ENCODE measurements around the gene TPRG1. TPM values are rescaled to one million over a fixed set of nuclear protein-coding genes. Genes with fewer than 3 reads are reported as not detected.

The TPRG1 gene
- total and polyA plus RNA-seq, 2 of the 8 experiments (the other 6 are each of a cell fraction or from before 2014, with no cell fraction given) = 0.37 to 0.47 TPM

GRCh38 chr3:189143321-189143720 is 28.4 kb upstream of the TPRG1 start (continued):
- TF ChIP-seq CHD7 (IDR thresholded peaks at IDR 0.05; ENCODE audit: insufficient replicate concordance, low read length) (no peak), BCL11A (IDR thresholded peaks at IDR 0.05; ENCODE audit: low read depth in 2 of 2, low read length in 2 of 2) (no peak), GABPA (IDR thresholded peaks at IDR 0.05; ENCODE audit: borderline replicate concordance, insufficient read depth, low read length) (no peak), JUN (IDR thresholded peaks at IDR 0.05; ENCODE audit: low read depth, low read length) (no peak), HDAC6 (IDR thresholded peaks at IDR 0.05; ENCODE audit: low read depth, low read length) (no peak), BRCA1 (IDR thresholded peaks at IDR 0.05; ENCODE audit: low read depth, low read length) (no peak), MAX (IDR thresholded peaks at IDR 0.05) (no peak)

Measured in H1 (cell line).